Measurements from ENCODE around the gene ALDH3B1.

DNA sequence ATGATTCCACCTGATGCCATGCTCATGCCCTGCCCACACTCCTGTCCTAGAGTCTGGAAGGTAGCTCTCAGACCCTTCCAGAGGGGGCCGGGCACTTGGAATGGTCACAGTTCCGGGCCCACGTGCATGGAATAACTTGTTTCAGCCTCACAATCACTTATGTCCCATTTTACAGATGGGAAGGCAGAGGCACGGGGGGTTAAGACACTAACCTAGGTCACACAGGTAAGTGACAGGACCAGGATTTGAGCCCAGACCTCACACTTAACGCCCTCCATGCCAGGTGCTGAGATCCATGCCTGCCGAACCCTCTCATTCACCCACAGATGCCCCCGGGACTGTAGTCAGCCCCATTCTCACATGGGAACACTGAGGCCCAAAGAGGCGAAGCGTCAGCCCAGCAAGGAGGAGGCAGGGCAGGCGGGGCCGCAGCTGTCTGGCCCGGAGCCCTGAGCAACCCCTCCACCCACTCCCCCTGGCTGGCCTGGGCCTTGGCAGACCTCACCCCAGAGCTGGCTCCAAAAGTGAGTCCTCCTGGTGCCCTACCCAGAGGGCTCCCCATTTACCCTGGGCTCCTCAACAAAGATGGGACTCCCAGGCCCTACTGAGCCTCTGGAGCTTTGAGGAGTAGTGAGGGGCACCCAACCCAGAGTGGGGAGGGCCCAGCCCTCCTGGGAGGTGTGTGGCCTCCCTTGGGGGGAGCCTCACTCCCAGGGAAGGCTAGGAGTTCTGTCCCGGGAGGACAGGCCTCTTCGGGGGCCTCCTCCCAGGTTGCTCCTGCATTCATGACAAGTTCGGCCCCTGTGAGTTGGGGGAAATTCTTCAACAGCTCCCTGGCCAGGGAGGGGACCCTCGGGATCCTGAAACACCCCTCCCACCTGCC, 2.4 kb upstream of the ALDH3B1 start:
- no peak for TF ChIP-seq EZH2 (IDR thresholded peaks at IDR 0.05; ENCODE audit: insufficient read depth, low read length)
- TF ChIP-seq, protein P1, sequence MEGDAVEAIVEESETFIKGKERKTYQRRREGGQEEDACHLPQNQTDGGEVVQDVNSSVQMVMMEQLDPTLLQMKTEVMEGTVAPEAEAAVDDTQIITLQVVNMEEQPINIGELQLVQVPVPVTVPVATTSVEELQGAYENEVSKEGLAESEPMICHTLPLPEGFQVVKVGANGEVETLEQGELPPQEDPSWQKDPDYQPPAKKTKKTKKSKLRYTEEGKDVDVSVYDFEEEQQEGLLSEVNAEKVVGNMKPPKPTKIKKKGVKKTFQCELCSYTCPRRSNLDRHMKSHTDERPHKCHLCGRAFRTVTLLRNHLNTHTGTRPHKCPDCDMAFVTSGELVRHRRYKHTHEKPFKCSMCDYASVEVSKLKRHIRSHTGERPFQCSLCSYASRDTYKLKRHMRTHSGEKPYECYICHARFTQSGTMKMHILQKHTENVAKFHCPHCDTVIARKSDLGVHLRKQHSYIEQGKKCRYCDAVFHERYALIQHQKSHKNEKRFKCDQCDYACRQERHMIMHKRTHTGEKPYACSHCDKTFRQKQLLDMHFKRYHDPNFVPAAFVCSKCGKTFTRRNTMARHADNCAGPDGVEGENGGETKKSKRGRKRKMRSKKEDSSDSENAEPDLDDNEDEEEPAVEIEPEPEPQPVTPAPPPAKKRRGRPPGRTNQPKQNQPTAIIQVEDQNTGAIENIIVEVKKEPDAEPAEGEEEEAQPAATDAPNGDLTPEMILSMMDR (IDR thresholded peaks at IDR 0.05; ENCODE audit: insufficient read depth, low read depth, low read length): no peak
